Mucosa of descending colon (tissue), 3 donors: Measurements from ENCODE around the gene FTCD. TPM values are rescaled to one million over a fixed set of nuclear protein-coding genes. Genes with fewer than 3 reads are reported as not detected.
"Not testable (repeated sequence)": the region's sequence is repeated elsewhere in the genome, so short reads cannot be mapped to it uniquely, and the experiment has no call there.

ENCODE experiments used
- ATAC-seq: fragments of 200-7000 bp; cut with Tn5 transposase; one replicate; pipeline ENCODE4 v1.9.1; 2020; ENCODE audit warnings: mild to moderate bottlenecking, moderate library complexity
- DNase-seq, 3 donors: peaks; one replicate each; pipeline ENCODE4 v3.0.0-alpha.2; 2020
- H3K36me3 ChIP-seq: fragments of 200-600 bp; one replicate; pipeline ENCODE4 v1.8.0; 2021; ENCODE audit warnings: low read depth, mild to moderate bottlenecking
- H3K4me1 ChIP-seq: fragments of 200-600 bp; one replicate; pipeline ENCODE4 v1.8.0; 2021; ENCODE audit warnings: low read depth, mild to moderate bottlenecking
- H3K4me3 ChIP-seq: fragments of 200-600 bp; one replicate; pipeline ENCODE4 v1.8.0; 2021; ENCODE audit warnings: mild to moderate bottlenecking
- H3K9me3 ChIP-seq: fragments of 200-600 bp; one replicate; pipeline ENCODE4 v1.8.0; 2021; ENCODE audit warnings: mild to moderate bottlenecking
- CTCF ChIP-seq: fragments of 200-600 bp; IDR thresholded peaks from one replicate; pipeline ENCODE4 v1.8.0; 2022; ENCODE audit warnings: antibody characterized with exemption, mild to moderate bottlenecking
- intact Hi-C, 2 donors: fragments of 100-400 bp; cut with DNase I in 1 of 2; cut with micrococcal nuclease in 1 of 2; formaldehyde crosslinking; loops; one replicate each; pipeline versions ENCODE4 v1.11.0 to v1.11.1; 2022; cut with DNase I, micrococcal nuclease
- total RNA-seq, 3 donors: library from RNA; stranded (reverse); fragmentation: NEBNext Ultra II Directional in 2 of 3; extraction: Animal tissue kit (Norgen Biotek cat#: 25700) in 2 of 3; gene quantifications; one replicate each; pipeline versions ENCODE4 v1.2.1 to v1.2.4, GENCODE V29; 2021 to 2023
- donor health status: DM: no; HTN: no; CAD: no; lungs with moderate emphysema.
- donor health status: DM: no; HTN: no; CAD: no.
- donor health status: DM: no; HTN: yes; CAD: no.

FTCD gene
- total RNA-seq, 3 donors from 2014 or later = 0.36 to 2.1 TPM; not detected in 1

GRCh38 chr21:46108827-46109312, 46.5 kb downstream of the FTCD start:
- Histone ChIP-seq H3K4me3 (no peak overlapping the region), H3K36me3 (no peaks in the 10 kb centered on the region), H3K9me3 (no peaks in the 10 kb centered on the region), H3K4me1 (no peaks in the 10 kb centered on the region)
- no peak for ATAC-seq
- intact Hi-C loops = no loop called here
- TF ChIP-seq CTCF = no peak
- peak in 2 of 3 donors; percentile 0 to 2 for DNase-seq

- DNase-seq, ATAC-seq, intact Hi-C loops, H3K36me3 ChIP-seq, H3K9me3 ChIP-seq, H3K4me1 ChIP-seq, H3K4me3 ChIP-seq: not testable (repeated sequence)
These were observed 48.0 kb downstream of the FTCD start for GRCh38 chr21:46107376-46107775.

GRCh38 chr21:46104104-46104503, 51.3 kb downstream of the FTCD start:
- no peak for DNase-seq
- H3K4me1 ChIP-seq = no peaks in the 10 kb centered on the region
- ATAC-seq = no peak

GRCh38 chr21:46100906-46101305, 54.5 kb downstream of the FTCD start:
- Histone ChIP-seq H3K36me3 (no peaks in the 10 kb centered on the region), H3K9me3 (no peaks in the 10 kb centered on the region), H3K4me1 (no peaks in the 10 kb centered on the region), H3K4me3 (no peak overlapping the region)
- DNase-seq (no peak), ATAC-seq (no peak)
- intact Hi-C loops = no loop called here
- no peak for TF ChIP-seq CTCF

More at GRCh38 chr21:46104104-46104503, 51.3 kb downstream of the FTCD start:
- Histone ChIP-seq H3K4me3 (no peak overlapping the region), H3K36me3 (no peaks in the 10 kb centered on the region), H3K9me3 (no peaks in the 10 kb centered on the region)
- intact Hi-C loops = no loop called here
- no peak for TF ChIP-seq CTCF

GRCh38 chr21:46100426-46100825, 55.0 kb downstream of the FTCD start:
- H3K36me3 ChIP-seq = no peaks in the 10 kb centered on the region
- intact Hi-C loops = no loop called here
- DNase-seq = no peak
- no peak for ATAC-seq
- H3K4me3 ChIP-seq = no peak overlapping the region
- H3K4me1 ChIP-seq = no peaks in the 10 kb centered on the region
- TF ChIP-seq CTCF = no peak
- no peaks in the 10 kb centered on the region for H3K9me3 ChIP-seq

- ATAC-seq (no peak), DNase-seq (peak in 1 of 3 donors; percentile 21)
- Histone ChIP-seq H3K4me1 (no peaks in the 10 kb centered on the region), H3K36me3 (no peaks in the 10 kb centered on the region), H3K9me3 (no peaks in the 10 kb centered on the region), H3K4me3 (no peak overlapping the region)
- no peak for TF ChIP-seq CTCF
- intact Hi-C loops = no loop called here
These were observed 55.4 kb downstream of the FTCD start for GRCh38 chr21:46100020-46100419.
